GM12878 (cell line): ENCODE data around the gene EPHB1. TPM values are rescaled to one million over a fixed set of nuclear protein-coding genes. Genes with fewer than 3 reads are reported as not detected.

Experiments used
- ATAC-seq: fragments of 200-7000 bp; cut with Tn5 transposase; 3 replicates; pipeline ENCODE4 v1.9.1; 2020; ENCODE audit warnings: mild to moderate bottlenecking, moderate library complexity
- BruUV-seq: library from RNA; stranded (reverse); fragments of 400-500 nt; replicated peaks from 2 replicates; lab custom pipeline; 2021; lab: Mats Ljungman, UMichigan
- CTCF ChIA-PET: fragments of 300-600 bp; sonication (Branson Sonifier 250); formaldehyde crosslinking; extraction: SDS; loops from one replicate; lab custom pipeline; 2021; ENCODE audit warnings: inconsistent platforms; lab: Yijun Ruan, JAX
- POLR2A ChIA-PET: fragments of 350-600 bp; formaldehyde crosslinking; extraction: SDS; loops from one replicate; lab custom pipeline; 2021; ENCODE audit warnings: inconsistent platforms; lab: Charles Lee
- RAD21 ChIA-PET: fragments of 300-600 bp; sonication (Branson Sonifier 250); formaldehyde crosslinking; loops from one replicate; lab custom pipeline; 2023; ENCODE audit warnings: antibody characterized with exemption; ENCODE audit not compliant: unreplicated experiment; lab: Charles Lee
- SMC1A ChIA-PET: fragments of 300-600 bp; sonication (Branson Sonifier 250); formaldehyde crosslinking; loops from one replicate; lab custom pipeline; 2023; ENCODE audit not compliant: unreplicated experiment, uncharacterized antibody; lab: Charles Lee
- DNase-seq: peaks from one replicate; pipeline ENCODE4 v3.0.0-alpha.2; 2011; ENCODE audit warnings: low read depth, low spot score
- FAIRE-seq: peaks from 3 replicates; lab custom pipeline; 2011; peaks lifted over from hg19 to GRCh38; lab: Jason Lieb, UNC
- H2AFZ ChIP-seq: 2 replicates; pipeline ENCODE4 v1.6.0; 2011; ENCODE audit warnings: low read depth, low read length, control low read depth; ENCODE audit not compliant: control insufficient read depth
- H3K27ac ChIP-seq: 2 replicates; pipeline ENCODE4 v1.5.1; 2011; ENCODE audit warnings: control low read depth; ENCODE audit not compliant: control insufficient read depth, insufficient read depth
- H3K27me3 ChIP-seq, 2 experiments: replicated peaks in 1 of 2; 2 replicates each; pipeline versions ENCODE4 v1.6.0 to v1.6.1; 2011; ENCODE audit warnings: low read length in 1 of 2; ENCODE audit not compliant: control insufficient read depth in 2 of 2, insufficient read depth in 2 of 2
- H3K36me3 ChIP-seq, 2 experiments: 2 replicates each; pipeline ENCODE4 v1.5.1; 2011; ENCODE audit warnings: low read length in 1 of 2; ENCODE audit not compliant: control insufficient read depth in 2 of 2, insufficient read depth in 2 of 2
- H3K4me1 ChIP-seq: 2 replicates; pipeline ENCODE4 v1.6.1; 2011; ENCODE audit warnings: mild to moderate bottlenecking, low read length, moderate library complexity, mixed read lengths; ENCODE audit not compliant: control insufficient read depth, insufficient read depth
- H3K4me2 ChIP-seq: 2 replicates; pipeline ENCODE4 v1.6.0; 2011; ENCODE audit warnings: control low read depth; ENCODE audit not compliant: control insufficient read depth, insufficient read depth
- H3K4me3 ChIP-seq: fragments of 200-600 bp; sonication (generic); 2 replicates; pipeline ENCODE4 v1.5.1; 2016
- H3K79me2 ChIP-seq: 2 replicates; pipeline ENCODE4 v1.6.0; 2011; ENCODE audit warnings: low read length; ENCODE audit not compliant: control insufficient read depth, insufficient read depth
- H3K9ac ChIP-seq: 2 replicates; pipeline ENCODE4 v1.8.0; 2011; ENCODE audit warnings: low read length, control low read depth, mixed read lengths; ENCODE audit not compliant: control insufficient read depth, insufficient read depth
- H3K9me3 ChIP-seq: replicated peaks from 3 replicates; pipeline ENCODE4 v1.5.1; 2011; ENCODE audit warnings: mild to moderate bottlenecking, low read length; ENCODE audit not compliant: control insufficient read depth, insufficient read depth
- H4K20me1 ChIP-seq: 2 replicates; pipeline ENCODE4 v1.6.0; 2011; ENCODE audit not compliant: control insufficient read depth, insufficient read depth
- EP300 ChIP-seq, 2 experiments: fragments of 150-350 bp in 1 of 2; IDR thresholded peaks; 2 replicates each; pipeline ENCODE4 v1.6.1; 2011 to 2012; ENCODE audit warnings: low read depth in 2 of 2, low read length in 2 of 2, borderline replicate concordance in 1 of 2, improper control_type of control experiment in 1 of 2, inconsistent platforms in 1 of 2; ENCODE audit not compliant: control insufficient read depth in 1 of 2
- FOS ChIP-seq: IDR thresholded peaks from 3 replicates; pipeline ENCODE4 v1.6.1; 2011; ENCODE audit warnings: borderline replicate concordance; ENCODE audit not compliant: insufficient read length; ENCODE audit errors: extremely low read depth
- FOXK2 ChIP-seq: fragments of 450-650 bp; IDR thresholded peaks from 2 replicates; pipeline ENCODE4 v1.6.1; 2017; ENCODE audit warnings: mild to moderate bottlenecking, moderate library complexity
- GATAD2B ChIP-seq: fragments of 450-650 bp; conservative IDR thresholded peaks from 2 replicates; pipeline ENCODE4 v1.6.1; 2017; ENCODE audit warnings: low read depth, mild to moderate bottlenecking, moderate library complexity
- HDGF ChIP-seq: fragments of 450-650 bp; IDR thresholded peaks from 2 replicates; pipeline ENCODE4 v1.6.1; 2016; ENCODE audit warnings: antibody characterized with exemption
- IKZF2 ChIP-seq, 2 experiments: fragments of 450-650 bp; IDR thresholded peaks; 2 replicates each; pipeline ENCODE4 v1.6.1; 2017; ENCODE audit warnings: mild to moderate bottlenecking in 2 of 2, moderate library complexity in 2 of 2
- LARP7 ChIP-seq: fragments of 450-650 bp; IDR thresholded peaks from 2 replicates; pipeline ENCODE4 v1.6.1; 2017; ENCODE audit warnings: mild to moderate bottlenecking
- SP1 ChIP-seq: IDR thresholded peaks from one replicate; pipeline ENCODE4 v1.6.1; 2011; ENCODE audit warnings: low read depth, low read length
- YY1 ChIP-seq: IDR thresholded peaks from 2 replicates; pipeline ENCODE4 v1.6.1; 2011; ENCODE audit warnings: low read depth, mild to moderate bottlenecking, low read length
- WGBS: methylation state at CpG from one replicate; pipeline ENCODE4 v1.1.6; 2016; ENCODE audit warnings: low lambda C conversion rate; ENCODE audit not compliant: insufficient replicate concordance, insufficient coverage; ENCODE audit errors: missing lambda C conversion rate; 5-methylcytosine and 5-hydroxymethylcytosine counted together
- in situ Hi-C: fragments of 300-500 bp; cut with MboI; formaldehyde crosslinking; loops from 9 replicates; pipeline ENCODE4 v1.14.3; 2018; ENCODE audit warnings: mixed read lengths
- intact Hi-C: fragments of 100-400 bp; cut with micrococcal nuclease; formaldehyde crosslinking; loops from one replicate; pipeline ENCODE4 v1.14.2; 2022; ENCODE audit not compliant: unreplicated experiment
- polyA plus RNA-seq, 11 experiments: library from polyadenylated mRNA; depleted of rRNA in 4 of 11; unstranded in 6 of 11; stranded (reverse) in 5 of 11; fragments of >200 nt; fragmentation: Nextera tagmentation in 4 of 11; fragmentation: Illumina TruSeq in 1 of 11; extraction: Ambion mirVana in 4 of 11; extraction: Trizol in 1 of 11; gene quantifications; 1 replicate in 1 of 11; 2 replicates in 10 of 11; pipeline versions ENCODE4 v1.2.1 to v1.2.3, GENCODE V29; 2011 to 2016; ENCODE audit warnings: inconsistent platforms in 2 of 11, missing spikeins in 2 of 11, low read depth in 1 of 11
- total RNA-seq, 4 experiments: library from RNA; depleted of rRNA in 3 of 4; stranded (reverse); fragments of >200 nt in 3 of 4; fragmentation: Illumina TruSeq in 1 of 4; extraction: Trizol in 1 of 4; gene quantifications; 2 replicates each; pipeline versions ENCODE4 v1.2.1 to v1.2.3, GENCODE V29; 2013 to 2021

Gene EPHB1
- total and polyA plus RNA-seq, 10 of the 15 experiments (the other 5 are each of a cell fraction or from before 2014, with no cell fraction given) = 0.33 to 23.8 (median 1.2) TPM

GRCh38 chr3:134949150-134949549, 154.1 kb downstream of the EPHB1 start:
- in situ Hi-C loops (no loop called here), intact Hi-C loops (no loop called here)
- Histone ChIP-seq H3K27me3 (no peaks in the 10 kb centered on the region), H3K27ac (no peak overlapping the region), H2AFZ (no peak overlapping the region), H4K20me1 (no peaks in the 10 kb centered on the region), H3K36me3 (peaks cover 3 to 7% of the 10 kb centered on the region in 2 experiments; a peak in 3 of 4 replicates), H3K4me1 (no peaks in the 10 kb centered on the region), H3K4me3 (no peak overlapping the region), H3K9me3 (no peaks in the 10 kb centered on the region; the same call in 2 of the 3 replicates), H3K79me2 (no peaks in the 10 kb centered on the region), H3K4me2 (no peak overlapping the region), H3K9ac (no peak overlapping the region)
- SMC1A ChIA-PET = interaction anchor here (0.7 to 1.8 kb wide), 6 partner anchors 8 to 149 kb away, joined by 3 to 8 read pairs (median 5); no protein-coding TSS in a partner anchor
- CTCF ChIA-PET = interaction anchor here (1.0 to 1.7 kb wide), 3 partner anchors 9 to 29 kb away, joined by 3 to 4 read pairs (median 3); no protein-coding TSS in a partner anchor
- BruUV-seq = no TSS peak
- no peak for ATAC-seq
- no peak for DNase-seq
- POLR2A ChIA-PET = interaction anchor here (1.2 kb wide), 1 partner anchor 9 kb away, joined by 5 read pairs; no protein-coding TSS in a partner anchor
- RAD21 ChIA-PET = interaction anchor here (1.0 to 1.4 kb wide), 2 partner anchors 10 to 148 kb away, joined by 3 read pairs; no protein-coding TSS in a partner anchor
- WGBS = 50% methylated on average over 2 of the region's 2 CpGs
- no peak for TF ChIP-seq LARP7
- TF ChIP-seq EP300 (IDR thresholded peaks at IDR 0.05; ENCODE audit: borderline replicate concordance in 1 of 2, control insufficient read depth in 1 of 2, low read depth in 2 of 2, low read length in 2 of 2) = no peak
- no peak for TF ChIP-seq YY1
- TF ChIP-seq HDGF = no peak
- no peak for TF ChIP-seq FOS
- no peak for TF ChIP-seq IKZF2 (IDR thresholded peaks at IDR 0.05)
- no peak for TF ChIP-seq GATAD2B
- no peak for TF ChIP-seq FOXK2
- TF ChIP-seq SP1 = no peak
- no peak for FAIRE-seq
